ENCODE results near the gene LOXL4.

Gene LOXL4

GRCh38 chr10:98265403-98266378, 2.3 kb downstream of the LOXL4 start:
- no peak for DNase-seq

DNA sequence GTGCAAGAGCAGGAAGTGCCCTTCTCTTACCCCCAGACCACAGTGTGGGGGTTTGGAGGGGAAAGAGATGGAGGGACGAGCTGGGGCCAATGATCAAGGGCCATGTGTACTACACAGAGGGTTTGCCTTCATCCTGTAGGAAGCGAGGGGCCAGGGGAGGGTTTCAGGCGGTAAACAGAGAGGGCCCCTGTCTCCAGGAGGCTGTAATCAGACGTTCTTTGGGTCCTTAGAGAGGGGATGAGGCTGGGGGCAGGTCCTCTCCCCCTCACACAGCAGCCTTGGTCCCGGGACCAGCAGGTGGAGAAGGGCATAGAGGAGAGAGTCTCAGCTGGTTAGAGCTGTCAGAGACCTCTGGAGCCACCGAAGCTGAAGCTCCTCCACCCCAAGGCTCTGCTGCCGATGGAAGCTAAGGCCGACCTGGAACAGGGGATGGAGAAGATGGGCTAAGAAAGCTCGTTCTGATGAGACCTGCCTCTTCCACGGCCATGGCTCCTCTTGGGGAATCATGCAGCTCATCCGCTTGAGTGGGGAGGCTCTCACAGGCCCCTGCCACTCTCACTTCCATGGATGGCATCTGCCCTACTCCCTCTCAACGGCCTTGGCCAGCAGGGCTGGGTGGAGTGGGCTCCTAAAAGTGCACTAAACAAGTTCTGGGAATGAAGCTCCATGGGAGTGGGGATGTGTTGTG, 3.5 kb downstream of the LOXL4 start:
- DNase-seq, result no peak

DNA sequence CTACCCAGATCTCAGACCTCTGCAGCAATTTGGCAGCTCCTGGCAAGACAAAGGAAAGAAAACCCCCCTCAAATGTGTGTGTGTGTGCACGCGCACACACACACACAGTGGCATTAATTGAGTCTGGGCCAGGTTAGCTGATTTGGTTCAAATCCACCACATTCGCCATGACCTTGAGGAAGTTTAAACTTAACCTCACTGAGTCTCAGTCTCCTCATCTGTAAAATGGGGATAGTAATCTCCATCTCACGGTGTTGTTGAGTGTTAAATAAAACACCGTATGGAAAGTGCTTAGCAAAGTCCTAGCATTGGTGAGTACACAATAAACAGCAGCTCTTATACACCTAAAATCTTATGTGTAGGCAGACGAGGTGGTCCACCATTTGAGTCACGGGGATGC, 4.9 kb downstream of the LOXL4 start:
- no peak for DNase-seq

- no peak for DNase-seq
Measured at GRCh38 chr10:98262571-98262970, 5.4 kb downstream of the LOXL4 start.

DNA sequence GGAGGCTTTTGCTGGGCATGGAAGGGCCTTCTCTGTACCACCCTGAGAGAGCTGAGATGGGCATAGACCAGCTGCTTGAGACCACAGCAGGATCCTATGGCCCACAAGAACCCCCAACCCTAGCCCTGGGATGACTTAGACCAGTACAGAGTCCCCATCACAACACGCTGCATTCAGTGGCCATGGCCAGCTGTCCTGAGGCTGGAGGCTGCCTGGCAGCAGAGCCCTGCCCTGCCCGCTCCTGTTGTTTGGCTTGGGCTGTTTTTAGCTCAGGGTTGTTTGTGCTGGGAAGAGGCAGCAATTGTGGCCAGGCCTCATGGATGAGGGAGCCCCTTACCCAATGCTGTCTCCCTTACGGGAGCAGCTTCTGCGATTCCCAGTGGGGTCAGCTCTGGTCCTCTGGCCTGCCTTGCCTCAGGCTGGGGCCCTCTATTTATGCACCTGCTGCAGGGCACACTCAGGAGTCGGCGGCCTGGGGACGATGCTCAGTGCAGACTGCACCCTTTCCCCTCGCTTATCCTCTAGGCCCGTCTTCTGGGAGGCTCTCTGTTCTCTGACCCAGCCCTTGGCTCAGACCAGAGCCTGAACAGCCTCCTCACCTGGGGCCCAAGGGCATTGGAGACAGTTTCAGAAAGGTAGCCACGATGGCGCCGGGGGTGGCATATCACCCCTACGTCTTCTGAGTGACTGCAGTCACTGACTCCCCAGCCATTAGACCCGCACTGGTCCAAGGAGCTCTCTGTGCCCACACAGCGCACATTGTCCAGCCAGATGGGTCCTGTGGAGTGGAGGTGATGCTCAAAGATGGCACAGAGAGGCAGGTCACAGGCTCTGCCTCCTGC, 6.3 kb downstream of the LOXL4 start:
- DNase-seq, result no peak

DNA sequence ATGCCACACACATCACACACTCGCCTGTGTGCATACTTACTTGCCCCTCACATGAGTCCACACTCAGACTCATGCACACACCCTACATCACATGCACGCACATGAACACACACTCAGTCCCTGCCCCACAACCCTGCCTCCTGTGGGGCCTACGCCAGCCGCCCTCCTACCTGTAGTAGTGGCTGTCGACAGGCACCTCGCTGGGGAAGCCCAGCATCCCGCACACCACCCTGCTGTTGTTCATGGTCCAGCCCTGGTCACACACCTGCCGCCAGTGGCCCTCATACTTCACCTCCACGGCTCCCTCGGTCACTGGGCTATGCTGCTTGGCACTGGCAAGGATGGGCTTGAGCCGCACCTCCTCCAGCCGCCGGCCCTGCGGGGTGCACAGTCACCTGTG, 7.2 kb downstream of the LOXL4 start:
- no peak for DNase-seq

DNA sequence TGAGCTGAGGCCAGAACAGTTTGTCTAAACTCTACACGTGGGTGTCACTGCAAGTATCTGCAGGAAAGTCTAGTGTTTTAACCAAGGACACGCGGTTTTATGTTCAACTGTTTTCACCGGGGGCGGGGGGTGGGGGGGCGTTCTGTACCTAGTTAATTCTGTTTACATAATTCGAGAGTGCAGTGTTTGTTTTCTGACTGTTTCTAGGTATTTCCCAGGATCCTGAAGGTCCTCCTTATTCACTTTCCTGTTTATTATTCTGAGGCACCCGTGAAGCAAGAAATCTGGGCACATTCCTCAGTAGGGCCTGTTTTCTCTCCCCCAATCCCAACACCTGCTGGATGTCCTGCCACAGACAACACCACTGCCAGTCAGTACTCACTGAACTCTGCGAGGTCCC, 7.6 kb downstream of the LOXL4 start:
- DNase-seq, result no peak

DNA sequence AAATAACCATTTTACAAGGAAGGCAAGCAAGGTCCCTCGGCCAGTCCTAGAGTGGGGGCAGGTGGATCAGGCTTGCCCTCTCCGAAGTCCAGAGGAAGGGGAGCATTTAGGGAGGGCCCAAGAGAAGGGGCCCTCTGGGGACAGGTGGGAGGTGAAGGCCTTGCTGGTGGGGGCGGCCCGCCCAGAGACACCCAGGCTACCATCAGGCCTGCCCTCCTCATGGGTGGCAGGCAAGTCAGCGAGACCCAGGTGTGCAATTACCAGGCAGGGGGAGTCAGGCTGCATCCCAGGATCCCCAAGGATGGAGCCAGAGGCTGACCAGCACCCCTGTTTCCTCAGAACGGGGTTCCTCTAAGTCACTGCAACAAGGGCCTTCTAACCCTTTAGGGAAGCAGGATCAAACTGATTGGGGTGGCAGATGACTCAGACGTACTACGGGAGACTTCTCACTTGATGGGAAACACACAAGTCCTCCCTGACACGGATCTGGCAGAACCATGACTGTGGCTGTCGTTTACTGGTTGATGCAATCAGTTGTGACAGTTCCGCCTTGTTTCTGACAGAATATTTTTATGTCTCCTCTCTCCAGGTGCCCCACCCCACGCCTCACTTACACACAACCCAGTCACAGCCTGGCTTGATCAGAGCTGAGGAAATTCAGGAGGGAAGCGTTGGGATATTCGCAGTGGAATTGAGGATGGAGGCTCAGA, 8.2 kb downstream of the LOXL4 start:
- DNase-seq, result peak in 1 of 58 donors; percentile 31

GRCh38 chr10:98258683-98259454, 9.1 kb downstream of the LOXL4 start:
- no peak for DNase-seq

DNA sequence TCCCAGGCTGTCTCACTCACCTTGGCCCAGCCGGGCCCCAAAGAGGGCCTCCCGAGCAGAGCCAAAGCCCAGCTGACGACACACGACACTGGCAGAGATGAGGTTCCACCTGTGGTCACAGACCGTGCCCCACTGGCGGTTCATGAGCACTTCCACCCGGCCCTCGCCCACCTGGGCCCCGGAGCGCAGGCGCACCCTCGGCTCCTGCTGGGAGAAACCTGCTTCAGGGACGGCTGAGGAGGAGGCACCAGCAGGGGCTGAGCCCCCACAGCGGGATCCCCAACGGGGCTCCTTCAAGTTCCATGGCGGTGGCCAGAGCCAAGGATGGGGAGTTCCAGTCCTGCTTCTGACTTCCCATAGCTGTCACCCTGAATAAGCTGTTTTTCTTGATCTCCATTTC, 10.0 kb downstream of the LOXL4 start:
- DNase-seq, result no peak

GRCh38 chr10:98257198-98257597, 10.8 kb downstream of the LOXL4 start:
- DNase-seq, result no peak

DNA sequence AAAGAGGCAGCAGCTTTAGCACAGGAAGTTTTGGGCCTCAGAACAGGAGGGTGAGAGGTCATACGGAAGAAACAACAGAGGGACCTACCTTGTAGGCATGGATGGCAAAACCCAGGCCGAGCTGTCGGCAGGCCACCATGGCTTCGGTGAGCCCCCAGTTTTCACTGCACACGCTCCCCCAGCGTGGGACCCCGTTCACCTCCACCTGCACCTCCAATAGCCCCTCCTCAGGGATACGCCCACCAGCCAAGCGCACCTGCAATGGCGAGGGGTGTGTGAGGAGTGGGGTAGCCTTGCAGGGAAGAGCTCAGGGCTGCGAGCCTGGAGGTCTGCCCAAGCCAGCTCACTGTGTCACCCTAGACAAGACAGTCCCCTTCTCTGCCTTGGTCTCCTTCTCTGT, 11.3 kb downstream of the LOXL4 start:
- no peak for DNase-seq

DNA sequence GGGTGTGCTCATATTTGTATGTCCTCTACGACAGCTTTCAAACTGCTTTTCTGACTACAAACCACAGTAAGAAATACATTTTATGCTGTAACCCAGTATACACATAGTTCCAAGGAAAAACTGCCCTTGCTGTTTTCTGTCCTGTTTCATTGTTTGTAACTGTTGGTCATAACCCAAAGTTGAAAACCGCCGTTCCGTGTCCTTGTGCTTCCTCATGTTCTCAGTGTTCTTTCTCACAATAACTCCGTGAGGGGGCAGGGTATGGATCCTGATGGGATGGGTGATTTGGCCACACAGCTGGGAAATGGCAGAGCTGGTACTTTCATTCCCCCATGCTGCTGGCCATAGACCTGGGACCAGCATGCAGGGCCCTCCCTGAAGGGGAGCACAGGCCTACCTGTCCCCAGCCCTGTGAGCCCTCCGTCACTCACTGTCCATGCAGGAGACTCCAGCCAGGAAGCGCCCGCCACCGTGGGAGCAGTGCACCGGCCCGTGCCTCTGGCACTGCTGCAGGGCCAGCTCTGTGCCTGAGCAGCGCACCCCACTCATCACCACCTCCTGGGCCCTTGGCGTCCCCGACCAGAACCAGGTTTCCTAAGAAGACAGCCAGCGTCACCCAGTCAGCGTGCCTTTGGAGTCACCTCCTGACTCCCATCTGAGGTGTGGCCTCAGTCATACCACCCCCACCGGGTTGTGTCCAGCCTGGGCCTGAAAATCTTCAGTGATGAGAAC, 12.7 kb downstream of the LOXL4 start:
- no peak for DNase-seq

- no peak for DNase-seq
Measured at GRCh38 chr10:98254234-98254974, 13.6 kb downstream of the LOXL4 start.

DNA sequence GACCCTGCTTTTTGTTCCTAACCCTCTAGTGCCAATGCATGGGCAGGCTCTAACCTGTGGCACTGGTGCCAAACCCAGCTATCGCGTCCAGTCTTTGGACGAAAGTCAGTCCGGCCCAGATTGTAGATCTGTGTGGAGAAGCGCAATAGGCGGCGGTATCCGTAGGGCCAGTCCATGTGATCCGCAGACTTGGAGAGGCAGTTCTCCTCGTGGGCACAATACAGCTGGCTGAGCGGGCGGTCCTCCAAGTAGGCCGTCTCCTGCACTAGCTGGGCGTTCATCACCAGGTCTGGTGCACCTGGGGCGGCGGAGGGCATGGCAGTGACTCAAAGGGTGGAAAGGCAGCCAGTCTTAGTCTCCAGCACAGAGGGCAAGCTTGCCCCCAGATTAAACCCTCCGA, 14.5 kb downstream of the LOXL4 start:
- no peak for DNase-seq

DNA sequence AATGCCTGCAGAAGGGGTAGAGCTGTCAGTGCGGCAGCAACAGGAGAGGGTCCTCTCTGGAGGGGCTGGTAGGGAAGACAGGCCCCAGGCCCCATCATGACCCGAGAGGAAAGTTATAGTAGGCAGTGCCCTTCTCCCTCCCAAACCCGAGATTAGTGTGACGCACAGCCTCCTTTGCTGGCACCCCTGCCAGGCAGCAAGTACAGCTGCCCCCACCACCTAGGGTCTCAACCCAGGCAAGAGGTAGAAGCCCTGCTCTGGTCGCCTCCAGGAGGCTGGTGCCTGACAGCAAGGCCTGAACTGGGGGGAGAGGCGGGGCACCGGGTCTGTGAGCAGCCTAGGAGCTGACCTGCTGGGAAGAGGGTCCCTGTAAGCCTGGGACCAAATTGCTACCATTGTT, 15.5 kb downstream of the LOXL4 start:
- DNase-seq, result no peak

GRCh38 chr10:98251399-98251798, 16.6 kb downstream of the LOXL4 start:
- DNase-seq, result no peak

- no peak for DNase-seq
Measured at GRCh38 chr10:98249134-98249533, 18.9 kb downstream of the LOXL4 start.

- DNase-seq, result no peak
Measured at GRCh38 chr10:98248018-98248417, 20.0 kb downstream of the LOXL4 start.
